ENCODE measurements around the gene ACSM2B.
"Not testable (repeated sequence)": the region's sequence is repeated elsewhere in the genome, so short reads cannot be mapped to it uniquely, and the experiment has no call there.

Gene ACSM2B

GRCh38 chr16:20576145-20576544, at the start of gene ACSM2B:
TSS of gene ACSM2B (minus strand) at chr16:20576367. CDS start at chr16:20564845, 11,522 bp downstream.
- DNase-seq (ENCODE audit: low read depth in 3 of 3, low spot score in 1 of 3) = not testable (repeated sequence)

DNA sequence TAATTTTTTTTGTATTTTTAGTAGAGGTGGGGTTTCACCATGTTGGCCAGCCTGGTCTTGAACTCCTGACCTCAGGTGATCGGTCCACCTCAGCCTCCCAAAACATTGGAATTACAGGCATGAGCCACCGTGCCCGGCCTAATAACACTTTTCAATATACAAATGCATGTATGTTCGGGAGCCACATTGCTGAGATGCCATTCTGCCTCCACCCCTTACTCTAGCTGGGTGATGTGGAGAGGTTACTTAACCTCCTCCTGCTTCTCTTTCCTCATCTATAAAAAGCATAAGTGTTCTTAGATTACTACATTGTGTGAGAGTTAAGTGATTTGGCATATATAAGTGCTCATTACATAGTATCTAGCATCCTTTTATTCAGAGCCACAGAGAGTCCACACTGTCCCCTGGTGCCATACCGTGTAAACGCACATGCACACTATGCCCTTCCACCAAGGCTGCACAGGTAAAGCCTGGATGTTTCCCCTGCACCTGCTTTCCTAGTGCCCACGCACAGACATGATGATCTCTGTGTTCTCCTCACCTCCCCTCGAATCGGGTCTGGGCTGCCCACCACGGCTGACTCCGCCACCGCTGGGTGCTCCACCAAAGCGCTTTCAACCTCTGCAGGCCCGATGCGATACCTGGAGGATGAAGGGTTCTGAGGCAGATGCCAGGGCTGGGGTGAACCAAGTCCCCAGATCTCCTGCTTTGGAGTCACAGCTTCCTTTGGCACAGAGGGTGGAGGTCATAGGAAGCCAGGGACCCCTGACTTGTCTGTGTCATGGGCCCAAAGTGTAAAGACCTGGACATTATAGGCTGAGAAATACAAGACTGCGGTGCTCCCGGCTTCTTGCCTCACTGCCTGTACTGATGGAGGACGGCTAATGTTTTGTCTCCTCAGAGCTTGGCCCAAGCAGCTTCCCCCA, 49.0 kb upstream of the ACSM2B start:
- no peak for DNase-seq (ENCODE audit: low read depth in 3 of 3, low spot score in 1 of 3)

- no peak for DNase-seq (ENCODE audit: low read depth in 3 of 3, low spot score in 1 of 3)
Measured at GRCh38 chr16:20624205-20624604, 48.0 kb upstream of the ACSM2B start.

- no peak for DNase-seq (ENCODE audit: low read depth in 3 of 3, low spot score in 1 of 3)
Measured at GRCh38 chr16:20622498-20622870, 46.3 kb upstream of the ACSM2B start.

- no peak for DNase-seq (ENCODE audit: low read depth in 3 of 3, low spot score in 1 of 3)
Measured at GRCh38 chr16:20621406-20621805, 45.2 kb upstream of the ACSM2B start.

DNA sequence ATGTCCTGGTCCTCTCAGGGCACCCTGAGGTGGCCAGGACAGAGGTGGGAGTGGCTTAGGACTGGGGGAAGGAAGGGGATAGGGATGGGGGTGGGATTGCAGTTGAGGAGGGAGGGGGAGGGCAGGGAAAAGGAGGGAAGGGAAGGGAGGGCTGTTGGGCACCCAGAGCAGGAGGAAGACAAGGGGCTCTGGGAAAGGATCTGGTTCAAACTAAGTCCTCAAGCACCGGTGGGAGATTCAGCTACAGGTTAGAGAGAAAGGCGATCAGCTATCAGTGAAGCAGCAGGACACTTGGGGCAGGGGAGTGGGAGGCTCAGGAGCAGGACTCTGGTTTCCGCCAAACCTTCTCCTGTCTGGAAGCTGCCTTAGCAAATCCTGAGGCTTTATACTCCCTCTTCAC, 44.6 kb upstream of the ACSM2B start:
- no peak for DNase-seq (ENCODE audit: low read depth in 3 of 3, low spot score in 1 of 3)

GRCh38 chr16:20620003-20620402, 43.8 kb upstream of the ACSM2B start:
- DNase-seq (ENCODE audit: low read depth in 3 of 3, low spot score in 1 of 3) = no peak

GRCh38 chr16:20617271-20617670, 41.1 kb upstream of the ACSM2B start:
- DNase-seq (ENCODE audit: low read depth in 3 of 3, low spot score in 1 of 3) = no peak

- no peak for DNase-seq (ENCODE audit: low read depth in 3 of 3, low spot score in 1 of 3)
Measured at GRCh38 chr16:20614186-20615141, 38.3 kb upstream of the ACSM2B start.

GRCh38 chr16:20613481-20614185, 37.5 kb upstream of the ACSM2B start:
- no peak for DNase-seq (ENCODE audit: low read depth in 3 of 3, low spot score in 1 of 3)

DNA sequence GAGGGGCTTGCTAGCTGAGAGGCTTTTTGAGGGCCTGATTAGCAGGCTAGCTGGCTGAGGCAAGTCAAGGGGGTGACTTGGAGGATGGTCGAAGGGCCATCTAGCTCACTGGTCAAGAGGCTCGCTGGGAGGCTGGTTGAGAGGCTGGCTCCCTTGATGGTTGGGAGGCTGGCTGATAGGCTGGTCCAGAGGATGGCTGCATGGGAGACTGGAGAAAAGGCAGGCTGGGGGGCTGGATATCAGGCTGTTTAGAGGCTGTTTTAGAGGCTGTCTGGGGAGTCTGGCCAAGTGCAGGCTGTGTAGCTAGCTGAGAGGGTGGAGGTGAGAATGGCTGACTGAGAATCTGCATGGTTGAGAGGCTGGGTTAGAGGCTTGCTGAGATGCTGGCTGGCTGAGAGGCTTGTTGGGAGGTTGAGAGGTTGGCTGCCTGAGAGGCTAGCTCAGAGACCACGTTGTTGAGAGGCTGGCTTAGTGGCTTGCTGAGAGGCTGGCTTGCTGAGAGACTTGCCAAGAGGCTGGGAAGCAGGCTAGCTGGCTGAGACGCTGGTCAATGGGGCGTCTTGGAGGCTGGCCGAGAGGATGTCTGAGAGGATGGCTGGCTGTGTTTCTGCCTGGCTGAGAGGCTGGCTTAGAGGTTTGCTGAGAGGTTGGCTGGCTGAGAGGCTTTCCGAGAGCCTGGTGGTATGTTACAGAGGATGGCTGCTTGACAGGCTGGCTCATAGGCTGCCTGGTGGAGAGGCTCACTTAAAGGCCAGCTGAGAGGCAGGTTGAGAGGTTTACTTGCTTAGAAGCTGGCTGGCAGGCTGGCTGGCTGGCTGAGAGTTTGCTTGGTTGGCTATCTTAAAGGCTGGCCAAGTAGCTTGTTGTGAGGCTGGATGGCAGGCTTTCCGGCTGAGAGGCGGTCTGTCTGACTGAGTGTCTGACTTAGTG, 36.6 kb upstream of the ACSM2B start:
- DNase-seq (ENCODE audit: low read depth in 3 of 3, low spot score in 1 of 3) = no peak

- DNase-seq (ENCODE audit: low read depth in 3 of 3, low spot score in 1 of 3) = no peak
Measured at GRCh38 chr16:20611975-20612481, 35.9 kb upstream of the ACSM2B start.

- no peak for DNase-seq (ENCODE audit: low read depth in 3 of 3, low spot score in 1 of 3)
Measured at GRCh38 chr16:20611350-20611902, 35.3 kb upstream of the ACSM2B start.

GRCh38 chr16:20610892-20611349, 34.8 kb upstream of the ACSM2B start:
- no peak for DNase-seq (ENCODE audit: low read depth in 3 of 3, low spot score in 1 of 3)

- no peak for DNase-seq (ENCODE audit: low read depth in 3 of 3, low spot score in 1 of 3)
Measured at GRCh38 chr16:20610211-20610891, 34.2 kb upstream of the ACSM2B start.

DNA sequence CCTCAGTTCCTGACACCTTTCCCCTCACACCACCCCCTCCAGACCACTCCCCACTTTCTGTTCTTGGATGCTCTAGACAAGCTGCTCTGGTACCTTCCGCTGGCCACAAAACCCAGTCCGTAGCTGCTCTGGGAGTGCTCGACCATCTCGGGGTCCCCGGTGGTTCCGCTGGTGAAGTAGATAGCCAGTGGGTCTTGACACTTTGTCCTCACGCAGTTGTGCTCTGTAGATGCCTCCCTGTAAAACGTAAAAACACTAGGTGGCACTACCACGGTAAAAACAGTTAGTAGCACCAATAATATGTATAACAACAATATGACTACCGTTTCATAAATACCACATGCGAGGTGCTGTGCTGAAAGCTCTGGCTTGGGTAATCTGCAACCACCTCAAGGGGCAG, 26.0 kb upstream of the ACSM2B start:
- not testable (repeated sequence) for DNase-seq (ENCODE audit: low read depth in 3 of 3, low spot score in 1 of 3)

DNA sequence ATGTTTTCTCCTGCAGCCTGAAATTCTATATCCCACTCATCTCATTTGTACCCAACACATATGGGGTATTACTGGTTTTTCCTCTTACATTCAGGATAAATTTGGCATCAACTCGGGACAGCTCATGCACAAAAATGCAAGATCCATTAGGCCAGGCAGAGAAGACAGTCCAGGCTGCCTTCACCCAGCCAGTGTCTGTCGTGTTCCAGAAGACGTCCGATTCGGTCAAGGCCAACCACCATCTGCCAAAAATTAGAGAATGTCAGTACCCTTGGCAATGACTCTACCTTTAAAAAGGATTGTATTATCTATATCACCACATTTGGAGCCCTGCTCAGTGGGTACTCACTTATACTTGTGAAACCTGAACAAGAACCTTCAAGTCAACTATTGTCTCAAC, 23.3 kb upstream of the ACSM2B start:
- DNase-seq (ENCODE audit: low read depth in 3 of 3, low spot score in 1 of 3) = not testable (repeated sequence)

DNA sequence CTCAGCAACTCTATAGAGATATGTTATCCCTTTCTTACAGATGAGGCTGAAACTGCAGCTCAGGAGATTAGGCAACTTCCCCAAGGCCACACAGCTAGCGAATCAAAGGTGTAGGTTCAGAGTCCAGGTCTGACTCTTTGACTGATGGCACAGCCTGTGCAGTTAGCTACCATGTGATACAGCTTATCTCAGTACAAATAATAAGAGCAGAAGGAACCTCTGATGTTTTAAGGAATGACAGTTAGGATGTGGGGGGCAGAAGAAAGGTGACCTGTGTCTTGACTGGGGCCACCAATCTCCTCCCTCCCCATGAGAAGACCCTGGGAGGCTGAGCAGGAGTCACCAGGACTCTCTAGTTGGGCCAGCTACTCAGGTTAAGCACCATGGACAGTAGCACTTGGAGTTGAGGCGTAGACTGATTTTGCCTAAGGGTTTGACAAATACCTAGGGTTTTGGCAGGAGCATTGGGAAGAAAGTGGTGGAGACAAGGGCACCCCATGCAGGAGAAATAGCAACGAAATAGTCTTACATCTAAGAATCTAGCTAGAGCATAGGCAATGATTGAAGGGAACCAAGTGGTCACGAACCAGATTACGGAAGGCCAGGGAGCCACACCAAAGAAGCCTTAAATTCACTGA, 22.8 kb upstream of the ACSM2B start:
- DNase-seq (ENCODE audit: low read depth in 3 of 3, low spot score in 1 of 3) = no peak

Measured in stimulated activated CD4-positive, alpha-beta T cell treated with anti-CD3 and anti-CD28 coated beads, TNF-alpha, amount 100 ng/mL, for 1 hour (primary cell).